GM12878 (cell line): ENCODE measurements around the gene PRR5L.

Experiments
- EP300 ChIP-seq, 2 experiments: fragments of 150-350 bp in 1 of 2; IDR thresholded peaks; 2 replicates each; pipeline ENCODE4 v1.6.1; 2011 to 2012; ENCODE audit warnings: low read depth in 2 of 2, low read length in 2 of 2, borderline replicate concordance in 1 of 2, improper control_type of control experiment in 1 of 2, inconsistent platforms in 1 of 2; ENCODE audit not compliant: control insufficient read depth in 1 of 2
- ETV6 ChIP-seq, 2 experiments: fragments of 450-650 bp in 1 of 2; IDR thresholded peaks in 1 of 2; conservative IDR thresholded peaks in 1 of 2; 2 replicates each; pipeline ENCODE4 v1.6.1; 2014; ENCODE audit warnings: antibody characterized with exemption in 1 of 2, borderline replicate concordance in 1 of 2, low read depth in 1 of 2, mild to moderate bottlenecking in 1 of 2, moderate library complexity in 1 of 2
- EZH2 ChIP-seq: IDR thresholded peaks from 2 replicates; pipeline ENCODE4 v1.6.1; 2012; ENCODE audit warnings: low read depth, mild to moderate bottlenecking, control low read depth, inconsistent platforms, low read length, borderline replicate concordance; ENCODE audit not compliant: control insufficient read depth
- GABPA ChIP-seq: IDR thresholded peaks from 2 replicates; pipeline ENCODE4 v1.6.1; 2014; ENCODE audit warnings: antibody characterized with exemption, low read depth, mild to moderate bottlenecking, inconsistent platforms
- MXI1 ChIP-seq: fragments of 150-350 bp; IDR thresholded peaks from 2 replicates; pipeline ENCODE4 v1.6.1; 2011; ENCODE audit warnings: low read depth, mild to moderate bottlenecking, inconsistent platforms, low read length, improper control_type of control experiment
- POLR2AphosphoS5 ChIP-seq: IDR thresholded peaks from 2 replicates; pipeline ENCODE4 v1.6.1; 2011; ENCODE audit warnings: mild to moderate bottlenecking, low read length, inconsistent platforms
- YY1 ChIP-seq: IDR thresholded peaks from 2 replicates; pipeline ENCODE4 v1.6.1; 2011; ENCODE audit warnings: low read depth, mild to moderate bottlenecking, low read length
- ZNF622 ChIP-seq: fragments of 450-650 bp; IDR thresholded peaks from 2 replicates; pipeline ENCODE4 v1.6.1; 2017; ENCODE audit warnings: mild to moderate bottlenecking, inconsistent platforms
- TF ChIP-seq, protein P1 (sequence below), 3 experiments: IDR thresholded peaks in 2 of 3; conservative IDR thresholded peaks in 1 of 3; 2 replicates each; pipeline ENCODE4 v1.5.1; 2011; ENCODE audit warnings: low read depth in 3 of 3, low read length in 3 of 3, mild to moderate bottlenecking in 3 of 3, control low read depth in 2 of 3, moderate library complexity in 2 of 3, inconsistent platforms in 1 of 3, mixed read lengths in 1 of 3; ENCODE audit not compliant: control insufficient read depth in 2 of 3, insufficient read depth in 1 of 3; ENCODE audit errors: extremely low read depth in 1 of 3
- TF ChIP-seq, protein P2 (sequence below): fragments of 450-650 bp; IDR thresholded peaks from 2 replicates; pipeline ENCODE4 v1.6.1; 2016; ENCODE audit warnings: mild to moderate bottlenecking, moderate library complexity, borderline replicate concordance

DNA sequence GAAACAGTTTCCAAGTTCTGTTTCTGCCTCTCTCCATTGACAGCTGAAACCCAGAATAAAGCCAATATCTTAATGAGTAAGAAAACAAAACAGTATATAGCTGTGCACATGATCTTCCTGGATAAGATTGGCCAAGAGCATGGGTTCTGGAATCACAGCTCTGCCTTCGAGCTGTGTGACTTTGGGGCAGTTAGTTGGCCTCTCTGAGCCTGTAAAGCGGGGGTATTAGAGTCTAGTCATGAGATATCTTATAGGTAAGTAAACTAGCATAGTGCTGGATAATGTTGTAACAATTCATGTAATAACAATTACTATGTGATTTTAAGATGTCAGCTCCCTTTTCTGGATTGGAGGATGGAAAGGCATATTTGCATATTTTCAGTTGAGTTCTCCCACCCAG lies 140.5 kb downstream of the PRR5L start:
- TF ChIP-seq, protein P1, sequence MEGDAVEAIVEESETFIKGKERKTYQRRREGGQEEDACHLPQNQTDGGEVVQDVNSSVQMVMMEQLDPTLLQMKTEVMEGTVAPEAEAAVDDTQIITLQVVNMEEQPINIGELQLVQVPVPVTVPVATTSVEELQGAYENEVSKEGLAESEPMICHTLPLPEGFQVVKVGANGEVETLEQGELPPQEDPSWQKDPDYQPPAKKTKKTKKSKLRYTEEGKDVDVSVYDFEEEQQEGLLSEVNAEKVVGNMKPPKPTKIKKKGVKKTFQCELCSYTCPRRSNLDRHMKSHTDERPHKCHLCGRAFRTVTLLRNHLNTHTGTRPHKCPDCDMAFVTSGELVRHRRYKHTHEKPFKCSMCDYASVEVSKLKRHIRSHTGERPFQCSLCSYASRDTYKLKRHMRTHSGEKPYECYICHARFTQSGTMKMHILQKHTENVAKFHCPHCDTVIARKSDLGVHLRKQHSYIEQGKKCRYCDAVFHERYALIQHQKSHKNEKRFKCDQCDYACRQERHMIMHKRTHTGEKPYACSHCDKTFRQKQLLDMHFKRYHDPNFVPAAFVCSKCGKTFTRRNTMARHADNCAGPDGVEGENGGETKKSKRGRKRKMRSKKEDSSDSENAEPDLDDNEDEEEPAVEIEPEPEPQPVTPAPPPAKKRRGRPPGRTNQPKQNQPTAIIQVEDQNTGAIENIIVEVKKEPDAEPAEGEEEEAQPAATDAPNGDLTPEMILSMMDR (IDR thresholded peaks at IDR 0.05 in 2 of 3, conservative IDR thresholded peaks at IDR 0.05 in 1 of 3; ENCODE audit: control insufficient read depth in 2 of 3, extremely low read depth in 1 of 3, insufficient read depth in 1 of 3, low read depth in 3 of 3, low read length in 3 of 3) = no peak
- TF ChIP-seq, protein P2, sequence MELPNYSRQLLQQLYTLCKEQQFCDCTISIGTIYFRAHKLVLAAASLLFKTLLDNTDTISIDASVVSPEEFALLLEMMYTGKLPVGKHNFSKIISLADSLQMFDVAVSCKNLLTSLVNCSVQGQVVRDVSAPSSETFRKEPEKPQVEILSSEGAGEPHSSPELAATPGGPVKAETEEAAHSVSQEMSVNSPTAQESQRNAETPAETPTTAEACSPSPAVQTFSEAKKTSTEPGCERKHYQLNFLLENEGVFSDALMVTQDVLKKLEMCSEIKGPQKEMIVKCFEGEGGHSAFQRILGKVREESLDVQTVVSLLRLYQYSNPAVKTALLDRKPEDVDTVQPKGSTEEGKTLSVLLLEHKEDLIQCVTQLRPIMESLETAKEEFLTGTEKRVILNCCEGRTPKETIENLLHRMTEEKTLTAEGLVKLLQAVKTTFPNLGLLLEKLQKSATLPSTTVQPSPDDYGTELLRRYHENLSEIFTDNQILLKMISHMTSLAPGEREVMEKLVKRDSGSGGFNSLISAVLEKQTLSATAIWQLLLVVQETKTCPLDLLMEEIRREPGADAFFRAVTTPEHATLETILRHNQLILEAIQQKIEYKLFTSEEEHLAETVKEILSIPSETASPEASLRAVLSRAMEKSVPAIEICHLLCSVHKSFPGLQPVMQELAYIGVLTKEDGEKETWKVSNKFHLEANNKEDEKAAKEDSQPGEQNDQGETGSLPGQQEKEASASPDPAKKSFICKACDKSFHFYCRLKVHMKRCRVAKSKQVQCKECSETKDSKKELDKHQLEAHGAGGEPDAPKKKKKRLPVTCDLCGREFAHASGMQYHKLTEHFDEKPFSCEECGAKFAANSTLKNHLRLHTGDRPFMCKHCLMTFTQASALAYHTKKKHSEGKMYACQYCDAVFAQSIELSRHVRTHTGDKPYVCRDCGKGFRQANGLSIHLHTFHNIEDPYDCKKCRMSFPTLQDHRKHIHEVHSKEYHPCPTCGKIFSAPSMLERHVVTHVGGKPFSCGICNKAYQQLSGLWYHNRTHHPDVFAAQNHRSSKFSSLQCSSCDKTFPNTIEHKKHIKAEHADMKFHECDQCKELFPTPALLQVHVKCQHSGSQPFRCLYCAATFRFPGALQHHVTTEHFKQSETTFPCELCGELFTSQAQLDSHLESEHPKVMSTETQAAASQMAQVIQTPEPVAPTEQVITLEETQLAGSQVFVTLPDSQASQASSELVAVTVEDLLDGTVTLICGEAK = no peak
- TF ChIP-seq ETV6 (conservative IDR thresholded peaks at IDR 0.05 in 1 of 2, IDR thresholded peaks at IDR 0.05 in 1 of 2; ENCODE audit: borderline replicate concordance in 1 of 2, low read depth in 1 of 2) (no peak), EP300 (IDR thresholded peaks at IDR 0.05; ENCODE audit: borderline replicate concordance in 1 of 2, control insufficient read depth in 1 of 2, low read depth in 2 of 2, low read length in 2 of 2) (no peak), GABPA (no peak), YY1 (no peak), EZH2 (no peak), ZNF622 (no peak), POLR2AphosphoS5 (no peak), MXI1 (no peak)
